GOT3 (cell line): ENCODE data around the gene TNRC18.
"Not testable (repeated sequence)": the region's sequence is repeated elsewhere in the genome, so short reads cannot be mapped to it uniquely, and the experiment has no call there.

Experiments used
- DNase-seq: peaks from one replicate; lab custom pipeline; 2025; ENCODE audit warnings: mixed read lengths; lab: John Stamatoyannopoulos, UW

TNRC18 gene, protein sequence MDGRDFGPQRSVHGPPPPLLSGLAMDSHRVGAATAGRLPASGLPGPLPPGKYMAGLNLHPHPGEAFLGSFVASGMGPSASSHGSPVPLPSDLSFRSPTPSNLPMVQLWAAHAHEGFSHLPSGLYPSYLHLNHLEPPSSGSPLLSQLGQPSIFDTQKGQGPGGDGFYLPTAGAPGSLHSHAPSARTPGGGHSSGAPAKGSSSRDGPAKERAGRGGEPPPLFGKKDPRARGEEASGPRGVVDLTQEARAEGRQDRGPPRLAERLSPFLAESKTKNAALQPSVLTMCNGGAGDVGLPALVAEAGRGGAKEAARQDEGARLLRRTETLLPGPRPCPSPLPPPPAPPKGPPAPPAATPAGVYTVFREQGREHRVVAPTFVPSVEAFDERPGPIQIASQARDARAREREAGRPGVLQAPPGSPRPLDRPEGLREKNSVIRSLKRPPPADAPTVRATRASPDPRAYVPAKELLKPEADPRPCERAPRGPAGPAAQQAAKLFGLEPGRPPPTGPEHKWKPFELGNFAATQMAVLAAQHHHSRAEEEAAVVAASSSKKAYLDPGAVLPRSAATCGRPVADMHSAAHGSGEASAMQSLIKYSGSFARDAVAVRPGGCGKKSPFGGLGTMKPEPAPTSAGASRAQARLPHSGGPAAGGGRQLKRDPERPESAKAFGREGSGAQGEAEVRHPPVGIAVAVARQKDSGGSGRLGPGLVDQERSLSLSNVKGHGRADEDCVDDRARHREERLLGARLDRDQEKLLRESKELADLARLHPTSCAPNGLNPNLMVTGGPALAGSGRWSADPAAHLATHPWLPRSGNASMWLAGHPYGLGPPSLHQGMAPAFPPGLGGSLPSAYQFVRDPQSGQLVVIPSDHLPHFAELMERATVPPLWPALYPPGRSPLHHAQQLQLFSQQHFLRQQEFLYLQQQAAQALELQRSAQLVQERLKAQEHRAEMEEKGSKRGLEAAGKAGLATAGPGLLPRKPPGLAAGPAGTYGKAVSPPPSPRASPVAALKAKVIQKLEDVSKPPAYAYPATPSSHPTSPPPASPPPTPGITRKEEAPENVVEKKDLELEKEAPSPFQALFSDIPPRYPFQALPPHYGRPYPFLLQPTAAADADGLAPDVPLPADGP (N-terminal part only)

DNA sequence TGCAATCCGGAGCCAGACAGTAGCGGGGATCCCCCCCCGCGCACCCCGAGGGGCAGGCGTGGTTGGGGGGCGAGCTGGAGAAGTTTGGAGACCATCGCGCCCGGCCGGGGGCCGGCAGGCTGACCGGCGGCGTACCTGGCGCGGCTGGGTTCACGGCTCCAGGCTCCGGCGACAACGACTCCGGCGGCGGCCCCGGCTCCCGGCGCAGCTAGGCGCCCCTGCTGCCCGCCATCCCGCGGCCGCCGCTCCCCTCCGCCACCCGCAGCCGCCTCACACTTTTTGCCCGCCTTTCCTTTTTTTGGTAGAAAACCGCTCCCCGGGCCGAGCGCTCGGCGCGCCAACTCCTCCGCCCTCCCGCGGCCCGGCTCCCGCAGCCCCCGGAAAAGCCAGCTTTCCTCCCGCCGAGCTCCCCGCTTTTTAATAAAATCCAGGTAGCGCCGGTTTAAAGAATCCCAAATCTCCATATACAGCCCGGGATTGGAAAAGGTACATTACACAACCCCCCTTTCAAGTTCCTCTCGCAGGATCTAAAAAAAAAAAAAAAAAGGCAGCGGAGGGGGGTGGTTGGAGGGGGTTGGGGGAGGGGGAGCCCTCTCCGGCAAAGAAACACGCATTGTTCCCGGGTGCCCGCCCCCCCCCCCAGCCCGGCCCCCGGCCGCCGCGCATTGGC, at the start of gene TNRC18:
TNRC18 (minus strand) TSS at position 529 of the 670 bp plus-strand sequence. CDS start 2,588 bp downstream, outside the sequence.
- DNase-seq = peak; percentile 81

DNA sequence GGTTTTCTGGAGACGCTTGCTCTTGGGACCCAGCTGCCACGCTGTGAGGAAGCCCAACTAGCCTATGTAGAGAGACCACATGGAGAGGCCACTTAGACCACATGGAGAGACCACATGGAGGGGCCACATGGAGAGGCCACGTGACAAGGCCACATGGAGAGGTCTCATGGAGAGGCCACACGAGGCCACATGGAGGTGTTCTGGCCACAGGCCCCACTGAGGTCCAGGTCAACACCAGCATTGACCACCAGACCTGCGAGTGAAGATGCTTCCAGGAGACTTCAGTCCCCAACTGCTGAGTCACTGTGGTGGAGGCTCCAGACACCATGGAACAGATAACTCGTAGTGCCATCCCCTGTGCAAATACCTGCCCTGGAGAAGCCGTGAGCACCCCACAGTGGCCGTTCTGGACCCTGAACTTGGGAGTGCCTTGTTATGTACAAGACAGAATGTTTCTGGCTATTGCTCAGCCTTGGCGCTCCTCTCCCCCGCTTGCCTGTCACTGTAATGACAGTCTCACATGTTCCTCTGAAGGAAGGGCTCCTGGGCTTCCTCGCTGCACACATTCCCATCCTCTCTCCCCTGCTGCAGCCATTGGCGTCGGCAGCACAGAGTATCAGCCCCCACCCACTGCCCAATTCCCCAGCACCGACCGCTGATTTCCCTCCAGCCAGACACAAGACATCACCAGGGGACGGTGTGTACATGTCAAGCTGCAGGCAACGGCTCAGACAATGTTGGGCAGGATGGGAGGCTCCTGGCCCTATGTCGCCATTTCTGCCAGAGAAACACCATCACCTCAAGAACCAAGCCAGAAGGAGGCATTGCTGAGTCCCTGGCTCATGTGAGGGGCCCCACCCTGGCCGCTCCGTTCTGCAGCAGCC, 49.0 kb upstream of the TNRC18 start:
- DNase-seq = no peak

DNA sequence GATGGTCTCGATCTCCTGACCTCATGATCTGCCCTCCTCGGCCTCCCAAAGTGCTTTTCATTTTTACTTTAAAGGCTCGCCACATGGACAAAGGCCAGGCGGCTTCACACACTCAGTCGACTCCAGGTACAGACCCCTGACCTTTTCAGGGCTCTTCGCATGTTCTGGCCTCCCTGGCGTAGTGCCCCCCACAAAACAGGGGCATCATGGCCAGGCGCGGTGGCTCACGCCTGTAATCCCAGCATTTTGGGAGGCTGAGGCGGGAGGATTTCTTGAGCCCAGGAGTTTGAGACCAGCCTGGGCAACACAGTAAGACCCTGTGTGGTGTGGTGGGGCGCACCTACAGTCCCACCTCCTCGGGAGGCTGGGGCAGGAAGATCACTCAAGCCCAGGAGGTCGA, 48.0 kb upstream of the TNRC18 start:
- not testable (repeated sequence) for DNase-seq

DNA sequence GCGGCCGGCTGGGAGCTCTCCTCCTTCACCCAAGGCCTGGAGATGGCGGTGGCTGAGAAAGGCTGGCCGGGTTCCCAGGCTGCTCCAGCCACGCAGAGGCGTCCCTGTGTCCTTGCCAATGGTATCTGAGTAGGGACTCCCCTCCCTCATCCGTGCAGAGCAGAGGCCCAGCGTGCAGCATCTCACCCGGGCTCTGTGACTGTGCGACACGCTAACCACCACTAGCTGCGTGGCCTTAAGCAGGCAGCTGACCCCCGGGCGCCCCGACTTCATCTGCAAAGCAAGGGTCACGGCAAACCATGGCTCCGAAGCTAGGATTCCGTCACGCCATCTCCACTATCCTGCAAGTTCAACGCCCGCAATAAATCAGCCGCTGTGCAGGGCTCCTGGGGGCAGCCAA, 47.2 kb upstream of the TNRC18 start:
- no peak for DNase-seq

DNA sequence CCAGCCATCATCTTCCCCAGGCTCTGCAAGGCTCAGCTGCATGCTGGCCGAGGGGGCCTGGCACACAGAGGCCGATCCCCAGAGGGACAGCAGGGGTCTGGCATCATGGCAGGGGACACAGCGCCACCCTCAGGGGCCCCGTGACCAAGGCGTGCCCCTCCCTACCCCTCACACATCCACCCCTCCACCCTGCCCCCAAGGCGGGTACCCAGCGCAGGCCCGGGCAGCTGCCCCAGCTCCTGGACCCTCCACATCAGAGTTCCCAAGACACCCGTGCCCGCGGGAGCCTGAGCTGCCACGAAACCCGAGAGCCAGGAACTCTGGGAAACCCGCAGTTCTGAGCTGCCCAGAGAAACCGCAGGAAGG, 46.5 kb upstream of the TNRC18 start:
- no peak for DNase-seq

DNA sequence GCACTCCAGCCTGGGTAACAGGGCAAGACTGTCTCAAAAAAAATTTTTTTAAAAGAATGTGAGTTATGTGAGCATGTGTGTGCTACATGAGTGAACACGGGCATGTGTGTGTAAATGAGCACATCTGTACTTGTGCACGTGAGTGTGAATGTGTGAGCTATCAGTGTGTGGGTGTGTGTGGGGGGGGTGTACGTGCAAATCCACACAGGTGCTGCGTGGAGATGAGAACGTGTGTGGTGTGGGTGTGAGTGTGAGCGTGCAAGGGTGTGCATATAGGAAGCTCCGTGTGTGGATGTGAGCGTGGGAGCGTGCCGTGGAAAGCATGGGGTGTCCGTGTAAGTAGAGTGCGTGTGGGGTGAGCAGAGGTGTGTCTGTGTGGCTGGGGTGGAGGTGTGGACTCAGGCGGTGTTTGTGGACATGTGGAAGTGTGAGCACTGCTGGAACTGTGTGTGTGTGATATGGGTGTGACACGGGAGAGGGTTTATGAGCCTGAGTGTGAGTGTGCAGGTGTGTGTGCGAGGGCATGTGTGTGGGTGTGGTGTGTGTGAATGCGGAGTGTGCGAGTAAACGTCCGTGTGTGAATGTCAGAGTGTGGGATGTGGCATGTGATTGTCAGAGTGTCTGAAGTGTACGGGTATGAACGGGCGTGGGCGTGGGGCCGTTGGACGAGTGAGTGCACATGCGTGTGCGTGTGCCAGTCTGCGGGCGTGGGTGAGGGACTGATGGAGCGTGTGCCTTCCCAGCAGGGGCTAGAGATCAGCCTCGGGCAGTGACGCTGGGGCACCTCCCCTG, 45.9 kb upstream of the TNRC18 start:
- DNase-seq = no peak

DNA sequence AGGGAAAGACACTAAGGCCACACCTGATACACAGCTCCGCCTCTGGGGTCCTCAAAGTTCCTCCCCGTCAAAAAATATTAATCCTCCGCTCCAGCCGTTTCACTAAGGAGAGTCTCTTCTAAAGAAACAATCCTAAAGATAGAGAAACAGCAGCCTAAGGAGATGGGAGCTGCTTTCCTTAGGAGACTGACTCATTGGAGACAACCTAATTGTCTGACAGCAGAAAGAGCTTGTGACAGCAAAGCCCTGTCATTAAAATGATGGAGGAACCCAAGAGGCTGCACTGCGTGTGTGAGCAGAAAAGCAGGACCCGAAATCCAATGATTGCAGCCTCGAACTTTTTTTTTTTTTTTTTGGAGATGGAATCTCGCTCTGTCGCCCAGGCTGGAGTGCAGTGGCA, 44.0 kb upstream of the TNRC18 start:
- DNase-seq = no peak

DNA sequence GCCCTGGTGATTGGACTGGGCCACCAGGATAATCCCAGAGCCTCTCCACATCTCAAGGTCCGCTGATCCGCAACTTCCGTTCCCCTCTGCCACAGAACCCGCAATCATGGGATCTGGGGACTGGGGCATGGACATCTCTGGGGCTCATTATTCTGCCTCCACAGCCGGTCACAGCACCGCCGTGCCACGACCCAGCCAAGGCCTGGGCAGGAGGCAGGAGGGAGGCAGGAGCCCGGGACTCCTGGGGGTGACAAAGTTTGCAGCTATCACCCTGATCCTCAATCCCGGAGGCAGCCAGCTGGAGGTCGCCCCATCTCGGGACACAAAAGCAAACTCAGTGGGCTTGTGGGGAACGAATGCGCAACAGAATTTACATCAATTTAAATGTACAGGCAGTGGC, 42.9 kb upstream of the TNRC18 start:
- no peak for DNase-seq

DNA sequence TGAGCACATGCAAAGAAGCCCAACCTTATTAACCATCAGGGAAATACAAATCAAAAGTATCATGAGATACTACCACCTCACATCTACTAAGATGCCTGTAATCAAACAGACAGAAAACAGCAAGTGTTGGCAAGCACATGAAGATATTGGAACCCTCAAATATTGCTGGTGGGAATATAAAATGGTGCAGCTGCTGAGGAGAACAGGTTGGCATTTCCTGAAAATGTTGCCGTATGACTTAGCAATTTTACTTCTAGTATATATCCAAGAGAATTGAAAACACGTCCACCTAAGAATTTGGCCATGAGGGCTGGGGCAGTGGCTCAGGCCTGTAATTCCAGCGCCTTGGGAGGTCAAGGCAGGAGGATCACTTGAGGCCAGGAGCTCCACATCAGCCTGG, 39.4 kb upstream of the TNRC18 start:
- DNase-seq = no peak

DNA sequence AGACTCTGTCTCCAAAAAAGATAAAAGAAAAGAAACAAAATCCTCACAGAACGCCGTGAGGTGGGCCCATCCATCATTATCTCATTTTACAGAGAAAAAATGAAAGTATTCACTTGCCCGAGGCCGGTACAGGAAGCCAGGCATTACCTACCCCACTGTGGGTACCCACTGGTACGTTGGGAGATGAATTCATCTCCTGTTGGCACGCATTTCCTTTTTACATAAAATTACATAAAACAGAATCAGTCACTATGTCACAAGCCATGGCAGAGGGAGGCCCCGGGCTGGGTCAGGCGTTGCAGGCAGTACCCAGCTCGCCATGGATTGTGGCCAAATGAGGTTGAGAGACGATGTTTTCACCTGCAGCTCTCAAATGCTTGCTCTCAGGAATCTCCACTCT, 38.6 kb upstream of the TNRC18 start:
- no peak for DNase-seq

DNA sequence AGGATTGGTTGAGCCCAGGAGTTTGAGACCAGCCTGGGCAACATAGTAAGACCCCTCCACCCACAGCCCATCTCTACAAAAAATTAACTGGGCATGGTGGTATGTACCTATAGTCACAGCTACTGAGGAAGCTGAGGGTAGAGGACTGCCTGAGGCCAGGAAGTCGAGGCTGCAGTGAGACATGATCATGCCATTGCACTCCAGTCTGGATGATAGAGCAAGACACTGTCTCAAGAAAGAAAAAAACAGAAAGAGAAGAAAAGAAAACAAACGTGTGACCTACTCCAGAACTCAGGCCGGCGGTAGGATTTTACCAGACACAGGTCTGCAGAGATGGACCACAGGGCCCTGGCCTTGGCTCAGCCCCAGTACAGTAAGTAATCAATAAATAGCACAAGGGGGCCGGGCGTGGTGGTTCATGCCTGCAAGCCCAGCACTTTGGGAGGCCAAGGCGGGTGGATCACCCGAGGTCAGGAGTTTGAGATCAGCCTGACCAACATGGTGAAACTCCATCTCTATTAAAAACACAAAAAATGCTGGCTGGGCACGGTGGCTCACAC, 35.4 kb upstream of the TNRC18 start:
- DNase-seq = no peak

DNA sequence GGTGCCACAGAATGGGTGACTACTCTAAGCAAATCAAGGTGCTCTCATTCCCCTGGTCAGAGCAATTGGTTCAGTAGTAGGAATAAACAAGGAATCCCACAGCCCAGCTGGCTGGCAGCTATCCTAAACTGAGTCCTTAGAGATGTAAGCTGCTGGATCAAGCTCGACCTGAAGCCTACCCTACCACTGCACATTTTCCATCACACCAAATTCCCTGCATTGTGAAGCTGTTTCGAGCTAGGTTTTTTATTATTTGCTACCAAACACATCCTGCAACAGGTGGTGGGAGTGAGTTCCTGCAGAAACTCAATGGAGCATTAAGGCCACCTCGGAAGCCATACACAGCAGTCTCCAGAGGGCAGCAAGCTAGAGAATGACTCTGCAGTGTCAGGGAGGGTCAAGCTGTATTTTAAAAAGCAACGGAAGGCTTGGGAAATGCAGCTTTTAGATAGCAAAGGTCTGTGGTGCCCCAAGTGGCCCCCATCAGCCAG, 33.7 kb upstream of the TNRC18 start:
- no peak for DNase-seq

DNA sequence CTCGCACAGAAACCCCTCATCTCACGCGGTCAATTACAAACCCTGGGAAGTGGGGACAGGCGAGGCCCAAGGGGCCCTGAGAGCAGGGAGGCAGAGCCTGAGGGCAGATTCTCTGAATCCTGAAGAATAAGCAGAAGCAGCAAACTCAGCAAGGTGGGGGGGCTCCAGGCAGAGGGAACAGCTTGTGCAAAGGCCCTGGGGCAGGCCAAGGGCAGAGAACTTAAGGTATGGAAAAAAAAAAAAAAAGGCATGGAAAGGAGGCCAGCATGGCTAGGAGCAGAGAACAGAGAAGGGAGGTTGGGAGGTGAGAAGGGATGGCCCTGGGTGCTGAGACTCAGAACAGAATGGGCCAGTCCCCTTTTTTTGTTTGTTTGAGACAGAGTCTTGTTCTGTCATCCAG, 32.8 kb upstream of the TNRC18 start:
- DNase-seq = no peak

DNA sequence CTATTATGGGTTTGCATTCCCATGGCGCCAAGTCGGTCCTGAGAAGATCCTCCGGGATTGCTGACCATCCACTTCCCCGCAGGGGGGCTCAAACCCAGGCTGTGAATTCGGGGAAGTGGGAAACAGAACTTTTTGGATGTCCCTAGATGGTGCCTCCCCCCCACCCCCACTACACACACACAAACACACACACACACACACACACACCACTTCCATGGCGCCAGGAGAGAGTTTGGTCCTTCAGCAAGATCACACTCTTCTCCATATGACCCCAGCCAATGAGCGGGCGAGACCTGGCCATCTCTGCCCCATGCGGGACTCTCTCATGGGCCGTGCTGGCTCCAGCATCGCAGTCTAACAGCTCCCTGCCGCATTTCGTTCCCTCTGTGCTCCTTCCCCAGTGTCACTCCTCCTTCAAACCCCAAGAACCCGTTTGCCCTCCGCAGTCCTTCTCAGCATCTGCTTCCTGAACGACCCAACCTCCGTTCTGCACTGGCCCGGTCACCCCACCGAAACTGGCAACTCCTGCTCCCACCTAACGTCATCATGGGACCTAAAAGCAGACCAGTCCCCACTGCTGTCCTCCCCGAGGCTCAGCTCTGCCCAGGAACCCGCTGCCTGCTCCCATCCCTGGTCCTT, 32.1 kb upstream of the TNRC18 start:
- no peak for DNase-seq

DNA sequence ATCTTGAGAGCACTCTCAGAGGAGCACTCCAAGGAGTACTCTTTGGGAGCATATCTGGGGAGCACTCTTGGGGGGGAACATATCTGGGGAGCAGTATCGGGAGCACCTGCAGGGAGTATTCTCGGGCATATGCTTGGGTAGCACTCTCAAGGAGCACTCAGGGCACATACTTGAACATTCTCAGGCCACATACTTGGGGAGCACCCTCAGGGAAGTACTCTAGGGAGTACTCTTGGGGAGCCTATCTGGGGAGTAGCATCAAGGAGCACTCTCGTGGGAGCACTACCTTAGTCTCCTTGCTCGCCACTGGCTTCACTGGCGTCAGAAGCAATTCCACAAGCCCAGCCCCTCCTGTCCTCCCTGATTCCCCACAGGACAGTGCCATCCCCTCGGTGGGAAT, 31.5 kb upstream of the TNRC18 start:
- DNase-seq = no peak

DNA sequence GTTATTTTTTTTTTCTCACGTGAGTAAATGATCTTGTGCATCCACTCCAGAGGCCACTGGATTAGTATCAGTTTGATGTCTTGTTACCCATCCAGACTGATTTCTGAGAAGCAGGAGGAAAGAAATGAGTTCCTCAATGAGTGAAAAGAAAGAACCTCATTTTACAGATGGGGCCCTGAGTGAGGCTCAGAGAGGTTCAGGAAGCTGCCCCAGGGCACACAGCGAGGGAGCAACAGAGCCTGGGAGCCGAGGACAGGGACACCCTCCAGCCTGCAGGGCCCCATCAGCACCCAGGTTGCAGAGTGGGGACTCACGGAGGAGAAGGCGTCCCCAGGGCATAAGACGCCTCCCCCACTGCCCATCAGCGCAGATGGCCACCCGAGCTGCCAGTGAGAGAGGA, 30.9 kb upstream of the TNRC18 start:
- DNase-seq = no peak

DNA sequence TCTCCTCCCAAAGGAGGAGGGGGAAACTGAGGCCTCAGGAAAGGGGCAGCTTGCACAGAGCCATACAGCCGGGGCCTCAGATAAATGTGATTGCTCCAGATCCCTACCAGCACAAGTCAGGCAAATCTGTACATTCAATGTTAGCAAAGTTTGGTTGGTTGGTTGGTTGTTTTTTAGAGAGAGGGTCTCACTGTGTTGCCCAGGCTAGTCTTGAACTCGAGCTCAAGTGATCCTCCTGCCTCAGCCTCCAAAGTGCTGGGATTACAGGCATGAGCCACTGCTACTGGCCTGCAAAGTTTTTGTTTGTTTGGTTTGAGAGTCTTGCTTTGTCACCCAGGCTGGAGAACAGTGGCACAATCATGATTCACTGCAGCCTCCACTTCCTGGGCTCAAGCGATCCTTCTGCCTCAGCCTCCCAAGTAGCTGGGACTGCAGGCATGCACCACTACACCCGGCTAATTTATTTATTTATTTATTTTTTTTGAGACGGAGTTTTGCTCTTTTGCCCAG, 30.0 kb upstream of the TNRC18 start:
- DNase-seq = no peak

DNA sequence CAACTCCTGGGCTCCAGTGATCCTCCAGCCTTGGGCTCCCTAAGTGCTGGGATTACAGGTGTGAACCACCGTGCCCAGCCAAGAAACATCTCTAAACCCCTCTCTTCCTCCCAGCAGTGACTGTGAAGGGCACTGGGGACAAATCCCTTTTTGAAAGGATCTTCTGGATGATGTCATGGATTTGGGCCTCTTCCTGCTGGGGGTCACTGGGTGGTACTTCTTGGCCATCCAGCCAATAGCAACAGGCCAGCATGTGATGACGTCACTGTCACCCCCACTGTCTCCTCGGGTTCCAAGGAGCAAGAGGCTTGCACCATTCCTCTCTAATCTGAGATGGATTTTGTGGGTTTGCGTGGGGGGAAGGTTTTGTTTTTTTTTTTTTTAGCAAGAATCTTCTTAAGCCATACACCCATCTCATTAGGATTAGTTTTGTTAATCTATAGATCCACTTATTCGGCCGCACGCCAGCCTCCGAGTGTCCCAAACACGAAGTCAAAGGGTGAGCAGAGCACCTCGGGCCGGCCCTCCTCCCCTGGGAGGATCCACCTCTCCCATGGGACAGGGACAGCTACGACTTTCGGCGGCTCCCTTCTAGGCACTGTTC, 29.4 kb upstream of the TNRC18 start:
- peak; percentile 25 for DNase-seq

DNA sequence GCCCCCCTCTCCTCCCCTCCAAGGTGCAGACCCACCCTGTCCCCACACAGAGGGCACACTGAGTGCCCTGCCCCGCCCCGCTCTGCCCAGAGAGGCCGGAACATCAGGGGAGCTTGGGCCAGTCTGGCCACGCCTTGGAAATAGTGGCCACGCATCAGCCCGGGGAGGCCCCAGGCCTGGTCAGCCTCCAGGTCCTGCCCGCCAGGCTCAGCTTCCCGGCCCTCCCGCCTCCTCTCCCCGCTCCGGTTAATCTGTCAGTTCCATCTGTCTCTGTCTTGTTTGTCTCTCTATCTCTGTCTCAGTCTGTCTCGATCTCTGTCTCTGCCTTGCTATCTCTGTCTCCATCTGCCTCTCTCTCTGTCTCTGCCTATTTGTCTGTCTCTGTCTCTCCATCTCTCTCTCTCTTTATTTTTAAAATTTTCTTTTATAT, 28.9 kb upstream of the TNRC18 start:
- DNase-seq = no peak
